DND-41 (cell line): Measurements from ENCODE around the gene ADAM15.

ENCODE experiments used
- ATAC-seq: fragments of 200-7000 bp; cut with Tn5 transposase; 3 replicates; pipeline ENCODE4 v1.9.1; 2021; ENCODE audit warnings: low read depth; ENCODE audit not compliant: insufficient read depth
- DNase-seq: peaks from one replicate; pipeline ENCODE4 v3.0.0-alpha.2; 2020
- H2AFZ ChIP-seq: 2 replicates; pipeline ENCODE4 v1.6.0; 2012; ENCODE audit warnings: low read depth, low read length
- H3K27ac ChIP-seq: 2 replicates; pipeline ENCODE4 v1.5.1; 2012; ENCODE audit warnings: low read length, inconsistent platforms
- H3K27me3 ChIP-seq: fragments of 200-600 bp; sonication (generic); 2 replicates; pipeline ENCODE4 v1.6.0; 2012; ENCODE audit warnings: low read length, mild to moderate bottlenecking, inconsistent platforms; ENCODE audit not compliant: insufficient read depth, poor library complexity
- H3K36me3 ChIP-seq: 2 replicates; pipeline ENCODE4 v1.5.1; 2012; ENCODE audit warnings: low read length, inconsistent platforms; ENCODE audit not compliant: insufficient read depth
- H3K4me1 ChIP-seq: 2 replicates; pipeline ENCODE4 v1.5.1; 2012; ENCODE audit warnings: mild to moderate bottlenecking, low read length; ENCODE audit not compliant: insufficient read depth
- H3K4me2 ChIP-seq: 2 replicates; pipeline ENCODE4 v1.6.0; 2012; ENCODE audit warnings: mild to moderate bottlenecking, moderate library complexity, low read length, inconsistent platforms; ENCODE audit not compliant: insufficient read depth
- H3K4me3 ChIP-seq, 2 experiments: fragments of 200-600 bp in 1 of 2; shearing (Covaris generic) in 1 of 2; 2 replicates each; pipeline ENCODE4 v1.5.1; 2012 to 2016; ENCODE audit warnings: inconsistent platforms in 2 of 2, low read length in 2 of 2, mild to moderate bottlenecking in 2 of 2, low read depth in 1 of 2, moderate library complexity in 1 of 2
- H3K79me2 ChIP-seq: 2 replicates; pipeline ENCODE4 v1.6.0; 2012; ENCODE audit warnings: low read length, inconsistent platforms; ENCODE audit not compliant: insufficient read depth
- H3K9ac ChIP-seq: 2 replicates; pipeline ENCODE4 v1.6.0; 2012; ENCODE audit warnings: low read depth, mild to moderate bottlenecking, inconsistent platforms, low read length, moderate library complexity
- H3K9me3 ChIP-seq: 2 replicates; pipeline ENCODE4 v1.5.1; 2012; ENCODE audit warnings: low read length, moderate library complexity, mild to moderate bottlenecking, inconsistent platforms; ENCODE audit not compliant: insufficient read depth, severe bottlenecking
- H4K20me1 ChIP-seq: 2 replicates; pipeline ENCODE4 v1.6.0; 2012; ENCODE audit warnings: low read length; ENCODE audit not compliant: insufficient read depth
- CTCF ChIP-seq: IDR thresholded peaks from 2 replicates; pipeline ENCODE4 v1.5.1; 2012; ENCODE audit warnings: borderline replicate concordance, low read length, moderate library complexity, mild to moderate bottlenecking; ENCODE audit not compliant: poor library complexity, severe bottlenecking; ENCODE audit errors: extremely low read depth
- EZH2 ChIP-seq: IDR thresholded peaks from 3 replicates; pipeline ENCODE4 v1.6.1; 2012; ENCODE audit warnings: borderline replicate concordance, low read depth, mild to moderate bottlenecking, moderate library complexity, low read length, inconsistent platforms; ENCODE audit not compliant: severe bottlenecking

The ADAM15 gene

GRCh38 chr1:155103325-155103724 is 52.2 kb downstream of the ADAM15 start:
- Histone ChIP-seq H3K9me3 (no peaks in the 10 kb centered on the region), H4K20me1 (no peaks in the 10 kb centered on the region), H3K4me2 (no peak overlapping the region), H3K79me2 (no peaks in the 10 kb centered on the region), H3K9ac (no peak overlapping the region), H3K4me1 (no peaks in the 10 kb centered on the region), H2AFZ (no peak overlapping the region), H3K27me3 (peaks cover 10% of the 10 kb centered on the region), H3K4me3 (no peak overlapping the region), H3K36me3 (no peaks in the 10 kb centered on the region), H3K27ac (no peak overlapping the region)
- TF ChIP-seq EZH2: no peak
- no peak for TF ChIP-seq CTCF
- DNase-seq (no peak), ATAC-seq (no peak)

- no peaks in the 10 kb centered on the region for H4K20me1 ChIP-seq
- H3K9ac ChIP-seq: no peak overlapping the region
- no peak overlapping the region for H2AFZ ChIP-seq
- no peak for ATAC-seq
- TF ChIP-seq CTCF: no peak
- no peak for TF ChIP-seq EZH2
- no peak overlapping the region for H3K4me2 ChIP-seq
- no peak overlapping the region for H3K27ac ChIP-seq
- no peak for DNase-seq
- H3K79me2 ChIP-seq: no peaks in the 10 kb centered on the region
- peaks cover 10% of the 10 kb centered on the region for H3K27me3 ChIP-seq
- no peaks in the 10 kb centered on the region for H3K36me3 ChIP-seq
- H3K4me3 ChIP-seq: no peak overlapping the region
- H3K9me3 ChIP-seq: no peaks in the 10 kb centered on the region
- no peaks in the 10 kb centered on the region for H3K4me1 ChIP-seq
Measured at GRCh38 chr1:155104605-155105534, 53.8 kb downstream of the ADAM15 start.

GRCh38 chr1:155105604-155106011 is 54.5 kb downstream of the ADAM15 start:
- Histone ChIP-seq H3K27ac (no peak overlapping the region), H3K9ac (no peak overlapping the region), H2AFZ (no peak overlapping the region), H3K79me2 (no peaks in the 10 kb centered on the region), H3K9me3 (no peaks in the 10 kb centered on the region), H3K36me3 (no peaks in the 10 kb centered on the region), H4K20me1 (no peaks in the 10 kb centered on the region), H3K4me3 (no peak overlapping the region), H3K4me2 (no peak overlapping the region), H3K27me3 (peaks cover 10% of the 10 kb centered on the region), H3K4me1 (no peaks in the 10 kb centered on the region)
- no peak for TF ChIP-seq CTCF
- TF ChIP-seq EZH2: no peak
- ATAC-seq (no peak), DNase-seq (no peak)
